Stimulated activated CD8-positive, alpha-beta memory T cell treated with anti-CD3 and anti-CD28 coated beads, Interleukin-4, amount 100 ng/mL, for 4 hours (primary cell): ENCODE data around the gene SEC16A.

Experiments used
- DNase-seq, 2 donors: peaks; one replicate each; pipeline ENCODE4 v3.0.0-alpha.2; 2020; ENCODE audit warnings: low read depth in 2 of 2, low spot score in 1 of 2

The SEC16A gene

DNA sequence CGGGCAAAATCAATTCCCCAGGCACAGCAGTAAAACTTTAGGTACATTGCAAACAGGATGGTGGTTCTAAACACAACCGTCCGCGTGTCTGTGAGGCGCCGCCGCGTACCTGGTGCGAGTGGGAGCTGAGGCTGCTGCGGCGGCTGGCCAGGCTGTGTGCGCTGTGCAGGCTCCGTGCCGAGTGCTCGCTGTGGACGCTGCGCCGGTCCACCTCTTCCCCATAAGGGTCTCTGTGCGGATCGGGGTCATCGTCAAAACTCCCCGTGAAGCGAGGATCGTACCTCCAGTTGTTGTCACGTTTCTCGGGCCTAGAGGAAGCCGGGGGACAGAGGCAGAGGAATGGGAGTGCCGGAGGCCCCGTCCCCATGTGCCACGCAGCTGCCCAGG, 16.7 kb downstream of the SEC16A start:
- DNase-seq = no peak

DNA sequence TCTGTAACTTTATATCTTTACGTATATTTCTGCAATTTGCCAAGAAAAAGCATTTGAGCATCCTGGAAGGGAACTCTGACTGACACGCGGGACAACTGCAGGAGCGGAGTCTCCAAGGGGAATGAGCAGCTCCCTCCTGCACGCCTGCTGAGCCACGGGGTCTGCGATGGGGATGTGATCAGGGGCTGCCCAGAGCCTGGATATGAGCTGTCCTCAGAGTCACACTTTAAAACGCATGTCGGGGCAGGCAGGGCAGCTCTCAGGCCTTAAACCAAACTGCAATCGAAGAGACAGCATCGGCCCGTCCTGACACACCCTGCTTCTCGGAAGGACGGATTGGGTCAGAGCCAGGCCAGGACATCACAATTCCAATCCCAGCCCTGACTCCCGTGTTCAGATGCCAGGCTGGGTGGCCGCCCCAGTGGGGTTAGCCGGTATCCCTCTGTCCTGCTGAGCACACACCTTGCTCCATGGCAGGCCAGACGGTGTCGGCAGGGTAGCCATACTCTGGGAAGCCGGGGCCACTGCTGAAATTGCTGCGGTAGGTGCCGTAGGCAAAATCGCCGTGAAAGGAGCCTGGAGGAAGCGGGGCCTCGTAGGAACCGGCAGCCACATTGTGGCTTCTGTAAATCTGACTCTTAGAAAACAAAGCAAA, 17.2 kb downstream of the SEC16A start:
- DNase-seq = no peak

DNA sequence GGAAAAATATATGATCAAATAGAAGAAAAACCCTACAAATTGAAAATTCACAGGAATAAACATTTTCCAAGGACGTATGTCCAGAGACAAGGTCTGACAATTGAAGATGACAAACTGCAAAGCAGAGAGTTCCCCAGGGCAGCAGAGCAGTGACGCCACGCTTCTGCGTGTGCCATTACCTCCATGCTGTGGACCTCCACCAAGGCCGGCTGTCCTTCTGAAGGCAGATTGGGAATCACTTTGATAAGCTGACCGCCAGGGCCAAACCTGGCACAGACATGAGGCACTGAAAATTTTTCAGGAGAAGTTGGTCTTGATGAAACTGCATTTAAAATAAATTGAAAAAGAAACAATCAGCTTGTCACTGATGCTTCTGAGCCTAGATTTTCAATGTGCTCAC, 18.6 kb downstream of the SEC16A start:
- DNase-seq = no peak

DNA sequence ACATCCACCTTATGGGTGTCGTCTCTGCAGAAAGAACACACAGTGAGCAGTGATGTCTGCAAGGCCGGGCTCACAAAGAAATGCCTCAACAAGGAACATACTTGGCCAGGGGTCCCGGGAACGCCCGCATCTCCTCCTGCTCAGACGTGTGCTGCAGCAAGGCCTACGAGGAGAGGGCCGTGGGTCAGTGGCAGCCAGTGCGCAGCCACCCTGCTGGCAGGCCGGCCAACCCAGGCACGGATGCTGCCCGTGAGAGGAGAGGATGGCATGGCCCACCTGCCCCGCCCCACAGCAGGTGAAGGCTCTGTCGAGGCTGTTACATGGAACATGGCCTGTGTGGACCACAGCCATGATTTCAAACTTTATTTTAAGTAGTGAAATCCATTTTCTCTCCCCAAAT, 19.3 kb downstream of the SEC16A start:
- no peak for DNase-seq

DNA sequence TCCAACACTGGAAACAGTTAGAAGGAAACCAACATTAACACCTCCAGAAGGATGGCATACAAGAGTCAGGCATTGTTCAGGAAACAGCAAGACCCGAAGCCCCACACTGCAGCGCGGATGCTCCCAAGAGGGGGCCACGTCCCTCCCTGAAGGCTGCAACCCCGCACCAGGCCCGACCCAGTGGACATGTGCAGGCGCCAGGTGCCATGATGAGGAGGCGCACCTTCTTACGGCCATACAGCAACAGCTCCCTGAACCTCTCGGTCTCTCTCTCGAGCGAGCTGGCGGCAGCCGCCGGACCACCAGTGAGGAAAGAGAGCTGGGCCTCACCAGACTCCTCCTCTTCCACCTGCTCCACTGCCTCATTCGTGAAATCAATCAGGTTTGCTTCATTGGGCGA, 20.2 kb downstream of the SEC16A start:
- no peak for DNase-seq

DNA sequence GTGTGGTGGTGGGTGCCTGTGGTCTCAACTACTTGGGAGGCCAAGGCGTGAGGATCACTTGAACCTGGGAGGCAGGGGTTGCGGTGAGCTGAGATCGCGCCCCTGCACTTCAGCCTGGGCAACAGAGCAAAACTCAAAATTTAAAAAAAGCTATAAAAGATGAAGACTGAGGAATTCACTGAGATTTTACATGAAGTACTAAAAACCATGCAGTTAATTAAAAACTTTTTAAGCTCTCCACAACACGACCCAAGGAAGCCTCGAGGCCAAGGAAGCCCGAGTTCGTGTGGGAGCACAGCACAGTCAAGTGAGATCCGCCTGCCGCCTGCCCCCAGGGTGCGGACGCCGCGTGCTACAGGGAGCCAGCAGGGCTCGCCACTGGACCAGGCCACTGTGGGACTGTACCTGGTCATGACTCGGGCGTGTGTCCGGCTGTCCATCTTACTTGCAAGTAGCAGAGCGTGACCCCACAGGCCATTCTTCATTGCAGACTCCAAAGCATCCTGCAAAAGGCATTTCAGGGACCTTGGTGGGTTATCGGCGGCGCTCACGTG, 22.0 kb downstream of the SEC16A start:
- DNase-seq = no peak

DNA sequence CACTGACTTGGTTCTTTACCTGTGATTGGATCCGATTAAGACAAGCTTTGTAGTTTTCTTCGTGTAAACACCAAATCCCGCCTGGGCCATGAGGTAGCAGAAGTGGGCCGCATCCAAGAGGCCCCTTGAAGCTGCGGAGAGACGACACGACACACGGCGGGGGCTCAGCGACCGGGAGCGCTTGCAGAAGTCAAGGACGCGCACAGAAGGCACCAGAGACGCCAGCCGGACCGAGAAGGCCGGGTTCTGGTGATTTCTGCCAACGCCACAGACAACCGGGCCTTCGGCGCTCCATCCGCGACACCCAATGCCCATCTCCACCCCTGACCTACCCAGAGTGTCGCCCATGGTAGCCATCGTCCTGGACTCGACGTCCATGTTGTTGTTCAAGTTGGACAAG, 23.4 kb downstream of the SEC16A start:
- no peak for DNase-seq

DNA sequence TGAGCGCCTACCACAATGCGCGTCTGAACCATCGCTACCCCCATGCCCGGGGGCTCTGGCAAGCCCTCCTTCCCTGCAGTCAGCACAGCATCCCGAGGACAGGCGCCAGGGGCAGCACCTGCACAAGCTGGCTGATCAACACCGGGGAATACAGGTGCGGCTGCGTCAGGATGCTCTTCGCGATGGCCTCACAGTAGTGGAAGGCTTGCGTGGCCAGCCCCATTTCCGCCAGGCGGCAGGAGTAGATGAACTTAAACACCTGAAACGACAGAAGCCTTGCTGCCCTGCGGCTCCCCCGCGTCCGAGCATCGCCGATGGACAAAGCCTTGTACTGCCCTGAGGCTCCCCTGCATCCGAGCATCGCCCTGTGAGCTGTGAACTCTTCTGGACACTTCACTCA, 25.5 kb downstream of the SEC16A start:
- DNase-seq = no peak

DNA sequence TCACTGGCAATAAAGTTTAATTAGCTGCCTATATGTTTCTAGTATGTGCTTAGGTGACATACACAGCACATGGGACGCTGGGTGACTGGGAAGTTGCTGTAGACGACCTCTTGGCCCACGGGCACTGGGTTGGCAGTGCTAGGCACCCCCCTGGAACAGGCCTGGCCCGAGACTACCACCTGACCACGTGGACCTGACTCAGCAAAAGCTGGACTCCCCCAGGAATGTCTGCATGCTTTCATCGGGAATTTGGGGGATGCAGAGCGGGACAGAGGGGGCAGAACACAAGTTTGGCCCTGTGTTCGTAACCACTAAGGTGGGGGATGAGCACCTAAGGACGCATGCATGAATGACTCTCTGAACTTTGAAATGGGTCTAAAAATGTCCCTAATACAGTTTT, 26.6 kb downstream of the SEC16A start:
- DNase-seq = no peak

DNA sequence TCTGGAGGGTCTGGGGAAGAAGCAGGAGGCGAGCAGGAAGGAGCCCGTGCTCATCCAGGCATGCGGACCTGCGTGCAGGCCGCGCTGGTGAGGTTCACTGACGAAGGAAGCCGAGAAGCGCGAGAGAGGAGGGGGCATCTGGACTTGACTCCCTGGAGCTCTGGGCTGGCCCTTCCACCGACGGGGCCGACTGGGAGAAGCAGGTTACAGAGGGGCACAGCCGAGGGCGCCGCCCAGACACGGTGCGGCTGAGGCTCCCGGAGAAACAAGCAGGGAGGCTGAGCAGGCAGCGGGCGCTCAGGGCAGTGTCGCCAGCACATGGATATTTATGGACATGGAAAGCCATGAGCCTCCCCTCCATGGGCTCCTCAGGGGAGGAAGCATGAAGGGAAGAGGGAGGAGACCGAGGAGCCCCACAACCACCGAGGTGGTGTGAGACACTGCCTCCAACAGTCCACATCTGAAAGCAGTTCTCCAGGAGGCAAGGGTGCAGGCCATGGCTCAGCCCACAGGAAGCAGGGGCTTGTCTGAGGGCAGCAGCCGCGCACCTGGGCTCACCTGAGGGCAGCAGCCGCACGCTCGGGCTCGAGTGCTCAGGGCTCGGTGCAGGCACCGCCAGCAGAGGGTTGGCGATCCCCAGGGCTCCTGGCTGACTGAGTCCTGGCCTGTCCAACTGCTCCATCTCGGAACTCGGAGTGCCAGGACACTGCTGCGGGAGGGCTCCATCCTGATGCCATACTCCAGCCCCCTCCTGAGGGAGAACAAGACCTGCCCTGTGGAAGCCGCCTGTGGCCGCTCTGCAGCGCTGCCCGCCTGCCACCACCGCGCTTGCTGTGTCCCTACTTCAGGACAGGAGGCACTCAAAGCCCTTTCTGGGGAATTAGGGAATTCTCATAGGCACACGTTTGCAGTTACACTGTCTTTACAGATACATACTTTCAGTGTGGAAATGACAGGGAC, 27.5 kb downstream of the SEC16A start:
- no peak for DNase-seq

DNA sequence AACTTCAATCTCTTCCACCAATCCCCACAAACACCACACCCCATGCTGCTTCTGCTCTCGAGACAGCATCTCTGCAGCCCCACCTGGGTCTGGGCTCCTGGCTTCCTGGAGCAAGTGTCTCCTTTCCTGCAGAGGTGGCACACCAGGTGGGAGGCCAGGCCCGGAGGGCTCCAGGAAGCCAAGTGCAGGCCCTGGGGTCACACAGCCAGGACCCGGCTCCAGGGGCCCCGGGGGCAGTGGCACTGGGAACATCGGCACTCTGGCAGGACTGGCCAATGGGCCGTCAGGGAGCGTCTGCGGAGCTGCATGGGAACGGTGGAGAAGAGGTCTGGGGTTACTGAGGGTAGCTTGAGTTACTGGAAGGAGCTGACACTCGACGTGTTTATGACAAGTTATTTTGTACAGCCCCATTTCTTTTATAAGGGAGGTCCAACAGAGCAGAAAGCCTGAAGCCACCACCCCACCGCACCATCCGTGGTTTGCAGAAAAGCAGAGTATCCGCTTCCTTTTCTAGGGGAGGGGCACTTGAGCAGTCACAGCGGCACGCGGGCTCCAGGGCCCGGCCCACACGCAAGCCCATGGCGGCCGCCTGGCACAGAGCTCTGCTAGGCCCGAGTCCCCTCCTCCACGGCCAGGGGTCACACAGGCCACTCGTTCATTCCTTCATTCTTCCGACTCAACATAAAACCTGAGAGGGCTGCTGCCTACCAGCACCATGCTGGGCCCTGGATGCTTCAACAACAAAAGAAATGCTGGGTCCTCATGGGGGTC, 28.6 kb downstream of the SEC16A start:
- DNase-seq = no peak

DNA sequence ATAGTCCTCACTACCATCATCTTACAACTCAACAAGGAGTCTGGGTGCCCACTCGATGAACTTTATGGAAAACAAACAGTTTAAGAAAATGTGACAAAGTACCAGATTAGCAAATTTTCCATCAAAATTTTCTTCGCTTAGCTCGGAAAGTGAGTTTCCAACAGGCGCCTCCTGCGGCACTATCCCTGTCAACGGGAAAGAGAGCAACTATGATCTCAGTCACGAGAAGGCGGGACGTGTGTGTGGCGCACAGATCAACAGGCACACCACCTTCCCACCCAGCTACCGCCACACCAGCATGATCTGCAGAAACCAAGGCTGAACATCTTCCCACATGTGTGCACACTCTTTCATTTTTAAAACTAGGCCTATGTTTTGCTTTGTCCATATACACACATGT, 29.5 kb downstream of the SEC16A start:
- no peak for DNase-seq

DNA sequence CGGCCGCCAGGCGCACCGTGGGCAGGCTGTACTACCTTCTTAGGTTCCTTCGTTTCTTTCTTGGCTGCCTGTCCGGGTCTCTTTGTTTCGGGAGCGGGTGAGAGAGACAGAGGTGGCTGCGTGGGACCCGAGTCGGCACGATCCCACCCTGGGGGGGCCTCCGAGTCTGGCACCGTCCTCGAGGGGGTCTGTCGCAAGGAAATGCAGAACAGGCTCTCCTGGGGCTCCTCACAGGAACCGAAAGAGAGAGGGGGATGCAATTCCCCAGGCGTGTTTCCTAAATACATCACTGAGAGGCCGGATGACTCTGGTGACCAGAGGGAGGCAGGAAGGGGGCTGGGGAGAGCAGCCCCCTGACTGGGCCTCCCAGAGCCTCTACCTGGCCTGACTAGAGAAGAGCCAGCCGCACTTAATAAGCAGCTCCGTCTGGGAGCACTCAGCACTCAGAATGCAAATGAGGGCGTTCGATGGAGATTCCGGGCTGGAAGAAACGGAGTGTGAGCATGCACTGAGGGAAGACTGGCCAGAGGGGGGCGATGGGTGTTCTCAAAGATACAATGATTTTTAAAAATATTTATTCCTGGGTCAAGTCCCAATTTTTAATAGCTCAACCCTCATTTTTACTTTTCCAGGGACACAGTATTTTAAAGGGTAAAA, 31.5 kb downstream of the SEC16A start:
- DNase-seq = no peak

DNA sequence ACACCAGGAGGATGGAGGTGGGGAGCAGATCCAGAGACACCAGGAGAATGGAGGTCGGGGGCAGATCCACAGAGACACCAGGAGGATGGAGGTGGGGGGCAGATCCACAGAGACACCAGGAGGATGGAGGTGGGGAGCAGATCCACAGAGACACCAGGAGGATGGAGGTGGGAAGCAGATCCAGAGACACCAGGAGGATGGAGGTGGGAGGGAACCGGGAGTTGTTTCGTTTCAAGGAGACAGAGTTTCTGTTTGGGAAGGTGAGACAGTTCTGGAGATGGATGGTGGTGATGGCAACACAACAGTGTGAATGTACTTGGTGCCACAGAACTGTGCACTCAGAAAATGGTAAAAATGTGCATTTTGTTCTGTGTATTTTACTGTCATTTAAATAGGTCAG, 34.2 kb downstream of the SEC16A start:
- no peak for DNase-seq

DNA sequence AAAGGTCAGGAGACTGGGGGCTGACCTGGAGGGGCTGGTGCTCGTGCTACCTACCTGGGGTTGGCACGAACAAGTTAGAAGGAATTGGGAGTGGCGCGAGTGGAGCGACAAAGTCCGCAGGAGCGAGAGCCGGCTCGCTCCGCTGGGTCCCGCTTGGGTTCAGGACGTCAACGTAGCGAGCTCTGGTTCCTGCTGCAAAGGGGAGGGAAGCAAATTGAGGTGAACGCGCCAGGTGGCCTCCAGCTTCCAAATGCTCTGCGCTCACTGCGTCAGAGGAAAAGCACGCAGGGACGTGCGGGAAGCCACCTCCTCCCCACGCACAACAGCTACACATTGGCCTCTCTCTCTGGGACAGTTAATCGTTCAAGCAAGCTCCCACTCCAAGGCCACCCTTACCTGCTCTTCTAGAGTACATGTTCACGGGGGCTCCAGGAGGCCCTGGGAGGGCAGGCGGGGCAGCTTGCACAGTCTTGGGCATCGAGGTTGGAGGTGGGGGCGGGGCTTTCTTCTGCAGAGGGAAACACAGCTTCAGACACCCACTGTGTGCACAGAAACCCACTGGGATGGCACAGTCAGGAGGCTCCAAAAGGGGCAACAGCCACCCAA, 35.6 kb downstream of the SEC16A start:
- DNase-seq = no peak

DNA sequence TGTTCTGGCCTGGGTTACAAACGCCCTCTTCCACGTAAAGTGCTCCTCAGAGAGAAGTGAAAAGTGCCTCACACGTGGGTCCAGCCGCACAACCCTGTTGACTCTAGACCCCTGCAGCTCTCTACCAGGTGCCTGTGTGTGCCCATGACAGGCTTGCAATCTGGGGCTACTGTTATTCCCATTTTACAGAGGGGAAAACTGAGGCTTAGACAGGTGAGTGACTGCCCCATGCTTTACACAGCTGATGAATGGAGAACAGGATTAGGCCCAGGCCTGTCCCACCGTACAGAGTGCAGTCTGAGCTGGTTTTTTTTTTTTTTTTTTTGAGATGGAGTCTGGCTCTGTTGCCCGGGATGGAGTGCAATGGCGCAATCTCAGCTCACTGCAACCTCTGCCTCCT, 37.0 kb downstream of the SEC16A start:
- DNase-seq = no peak

DNA sequence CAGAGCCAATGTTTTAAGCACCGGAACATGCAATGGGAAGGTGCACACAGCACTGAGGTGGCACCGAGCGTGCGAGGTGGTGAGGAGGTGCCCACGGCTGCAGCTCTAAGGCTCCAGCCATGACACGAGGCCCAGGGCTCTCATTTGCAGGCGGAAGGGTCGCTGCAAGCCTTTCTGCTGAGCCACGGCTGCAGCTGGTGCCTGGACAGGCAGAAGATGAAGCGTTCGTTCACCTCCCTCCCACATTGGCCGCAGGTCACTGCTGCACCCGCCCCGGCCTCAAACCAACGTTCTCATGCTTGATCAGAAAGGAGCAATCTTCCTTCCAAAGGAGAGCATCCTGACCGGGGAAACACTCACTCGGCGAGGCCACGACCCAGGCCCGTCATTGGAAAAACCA, 38.7 kb downstream of the SEC16A start:
- DNase-seq = no peak

DNA sequence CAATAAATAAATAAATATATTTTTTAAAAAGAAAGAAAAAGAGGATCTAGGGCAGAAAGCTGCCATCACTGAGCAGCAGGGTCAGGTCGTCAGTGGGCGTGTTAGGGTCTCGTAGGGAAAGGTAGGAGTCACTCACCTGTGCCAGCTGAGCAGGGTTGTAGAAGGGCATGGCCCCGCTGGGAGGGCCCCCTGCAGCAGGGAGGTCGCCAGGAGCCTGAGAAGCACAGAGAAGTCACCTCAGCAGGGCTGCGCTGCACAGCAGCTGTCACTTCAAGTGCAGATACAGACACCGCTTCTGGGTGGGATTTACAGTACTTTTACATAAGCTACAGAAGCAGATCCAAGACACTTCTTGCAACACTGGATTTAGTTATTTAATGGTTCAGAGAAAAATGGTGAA, 39.2 kb downstream of the SEC16A start:
- no peak for DNase-seq

DNA sequence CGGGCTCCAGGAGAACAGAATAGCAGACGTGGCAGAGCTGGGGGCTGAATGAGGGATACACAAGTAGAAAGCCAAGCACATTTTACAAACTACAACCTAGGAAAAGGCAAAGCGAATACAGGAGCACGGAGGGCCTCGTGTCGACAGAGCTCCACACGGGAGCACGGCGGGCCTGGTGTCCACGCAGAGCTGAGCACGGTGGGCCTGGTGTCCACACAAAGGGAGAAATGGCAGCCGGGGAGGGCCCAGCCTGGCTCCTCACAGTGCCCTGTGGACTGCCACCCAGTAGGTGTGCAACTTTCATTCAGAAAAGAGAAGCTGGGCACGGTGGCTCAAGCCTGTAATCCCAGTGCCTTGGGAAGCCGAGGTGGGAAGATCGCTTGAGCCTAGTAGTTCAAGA, 39.8 kb downstream of the SEC16A start:
- DNase-seq = no peak

DNA sequence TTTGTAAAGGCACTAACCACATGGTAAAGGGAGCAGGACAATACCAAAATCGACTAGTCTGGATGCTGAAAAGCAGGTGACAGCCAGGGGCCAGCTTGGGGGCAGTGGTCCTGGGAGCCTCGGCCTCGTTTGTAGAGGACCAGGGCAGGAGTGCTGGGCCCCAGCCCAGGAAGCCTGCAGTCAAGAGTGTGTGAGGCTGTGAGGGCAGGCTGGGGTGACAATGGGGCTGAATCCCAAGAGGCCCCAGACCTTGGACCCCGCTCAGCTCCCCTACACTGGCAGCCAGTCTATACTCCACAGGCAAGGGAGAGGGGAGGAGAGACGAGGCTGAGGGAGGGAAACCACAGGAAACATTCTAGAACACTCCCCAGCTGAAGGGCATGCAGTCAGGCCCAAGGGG, 40.6 kb downstream of the SEC16A start:
- no peak for DNase-seq
